ENCODE measurements around the gene PHKG2.

The PHKG2 gene

GRCh38 chr16:30787613-30788378 lies 39.6 kb downstream of the PHKG2 start:
- H2AFZ ChIP-seq (ENCODE audit: low read depth, low read length): 0 out of 2 replicates have a peak overlapping the region, but pooled peaks have one; percentile 46
- H3K4me2 ChIP-seq (ENCODE audit: low read length): no peak overlapping the region
- H3K79me2 ChIP-seq (ENCODE audit: low read length): no peaks in the 10 kb centered on the region
- H3K9ac ChIP-seq (ENCODE audit: low read length): no peak overlapping the region
- no peaks in the 10 kb centered on the region for H4K20me1 ChIP-seq (ENCODE audit: insufficient read depth, low read length)
- H3K36me3 ChIP-seq (replicated peaks; ENCODE audit: low read depth, low read length): no peaks in the 10 kb centered on the region
- H3K4me1 ChIP-seq (ENCODE audit: low read length): no peaks in the 10 kb centered on the region
- no peaks in the 10 kb centered on the region for H3K9me3 ChIP-seq (ENCODE audit: insufficient read depth, low read length)
- H3K27ac ChIP-seq (ENCODE audit: low read length): no peak overlapping the region
- H3K27me3 ChIP-seq (ENCODE audit: low read depth, low read length): no peaks in the 10 kb centered on the region
- no peak overlapping the region for H3K4me3 ChIP-seq (ENCODE audit: low read length)
- TF ChIP-seq EZH2phosphoT487 (IDR thresholded peaks at IDR 0.05; ENCODE audit: low read depth) (no peak), CTCF (IDR thresholded peaks at IDR 0.05; ENCODE audit: low read depth, low read length) (no peak)

GRCh38 chr16:30793508-30794069 lies 45.4 kb downstream of the PHKG2 start:
- H3K27me3 ChIP-seq (ENCODE audit: low read depth, low read length): no peaks in the 10 kb centered on the region
- TF ChIP-seq CTCF (IDR thresholded peaks at IDR 0.05; ENCODE audit: low read depth, low read length) (no peak), EZH2phosphoT487 (IDR thresholded peaks at IDR 0.05; ENCODE audit: low read depth) (no peak)
- no peak overlapping the region for H3K9ac ChIP-seq (ENCODE audit: low read length)
- H3K9me3 ChIP-seq (ENCODE audit: insufficient read depth, low read length): no peaks in the 10 kb centered on the region
- H4K20me1 ChIP-seq (ENCODE audit: insufficient read depth, low read length): no peaks in the 10 kb centered on the region
- no peak overlapping the region for H3K4me2 ChIP-seq (ENCODE audit: low read length)
- H3K36me3 ChIP-seq (replicated peaks; ENCODE audit: low read depth, low read length): no peaks in the 10 kb centered on the region
- no peaks in the 10 kb centered on the region for H3K79me2 ChIP-seq (ENCODE audit: low read length)
- H3K4me1 ChIP-seq (ENCODE audit: low read length): no peaks in the 10 kb centered on the region
- H3K27ac ChIP-seq (ENCODE audit: low read length): no peak overlapping the region
- no peak overlapping the region for H3K4me3 ChIP-seq (ENCODE audit: low read length)
- no peak overlapping the region for H2AFZ ChIP-seq (ENCODE audit: low read depth, low read length)

GRCh38 chr16:30794634-30795033 lies 46.4 kb downstream of the PHKG2 start:
- no peak overlapping the region for H3K9ac ChIP-seq (ENCODE audit: low read length)
- no peaks in the 10 kb centered on the region for H3K79me2 ChIP-seq (ENCODE audit: low read length)
- no peak overlapping the region for H3K27ac ChIP-seq (ENCODE audit: low read length)
- H3K27me3 ChIP-seq (ENCODE audit: low read depth, low read length): no peaks in the 10 kb centered on the region
- no peaks in the 10 kb centered on the region for H4K20me1 ChIP-seq (ENCODE audit: insufficient read depth, low read length)
- no peaks in the 10 kb centered on the region for H3K9me3 ChIP-seq (ENCODE audit: insufficient read depth, low read length)
- H3K4me1 ChIP-seq (ENCODE audit: low read length): no peaks in the 10 kb centered on the region
- no peak overlapping the region for H3K4me2 ChIP-seq (ENCODE audit: low read length)
- TF ChIP-seq EZH2phosphoT487 (IDR thresholded peaks at IDR 0.05; ENCODE audit: low read depth): no peak
- no peak for TF ChIP-seq CTCF (IDR thresholded peaks at IDR 0.05; ENCODE audit: low read depth, low read length)
- H3K4me3 ChIP-seq (ENCODE audit: low read length): no peak overlapping the region
- no peak overlapping the region for H2AFZ ChIP-seq (ENCODE audit: low read depth, low read length)
- no peaks in the 10 kb centered on the region for H3K36me3 ChIP-seq (replicated peaks; ENCODE audit: low read depth, low read length)

GRCh38 chr16:30797670-30798309 lies 49.6 kb downstream of the PHKG2 start:
- H3K27me3 ChIP-seq (ENCODE audit: low read depth, low read length): no peaks in the 10 kb centered on the region
- H3K36me3 ChIP-seq (replicated peaks; ENCODE audit: low read depth, low read length): no peaks in the 10 kb centered on the region
- H4K20me1 ChIP-seq (ENCODE audit: insufficient read depth, low read length): no peaks in the 10 kb centered on the region
- no peak for TF ChIP-seq CTCF (IDR thresholded peaks at IDR 0.05; ENCODE audit: low read depth, low read length)
- TF ChIP-seq EZH2phosphoT487 (IDR thresholded peaks at IDR 0.05; ENCODE audit: low read depth): no peak
- no peaks in the 10 kb centered on the region for H3K4me1 ChIP-seq (ENCODE audit: low read length)
- no peaks in the 10 kb centered on the region for H3K9me3 ChIP-seq (ENCODE audit: insufficient read depth, low read length)
- no peak overlapping the region for H3K4me3 ChIP-seq (ENCODE audit: low read length)
- no peak overlapping the region for H3K9ac ChIP-seq (ENCODE audit: low read length)
- no peak overlapping the region for H3K4me2 ChIP-seq (ENCODE audit: low read length)
- H2AFZ ChIP-seq (ENCODE audit: low read depth, low read length): no peak overlapping the region
- no peaks in the 10 kb centered on the region for H3K79me2 ChIP-seq (ENCODE audit: low read length)
- no peak overlapping the region for H3K27ac ChIP-seq (ENCODE audit: low read length)
